PFSK-1 (cell line): Measurements from ENCODE around the gene STBD1.

Experiments used
- FOXP2 ChIP-seq: optimal IDR thresholded peaks from 2 replicates; pipeline ENCODE3; 2011; ENCODE audit warnings: borderline replicate concordance, control low read depth, inconsistent platforms; ENCODE audit not compliant: insufficient read depth; ENCODE audit errors: extremely low read length, extremely low read depth
- POLR2AphosphoS5 ChIP-seq: IDR thresholded peaks from 2 replicates; pipeline ENCODE4 v1.6.1; 2012; ENCODE audit warnings: low read depth, mild to moderate bottlenecking, control low read depth, low read length, moderate library complexity
- REST ChIP-seq, 2 experiments: IDR thresholded peaks; 2 replicates each; pipeline versions ENCODE4 v1.6.1 to v1.8.0; 2011 to 2012; ENCODE audit warnings: low read depth in 2 of 2, low read length in 2 of 2, control low read depth in 1 of 2, inconsistent platforms in 1 of 2, mild to moderate bottlenecking in 1 of 2, moderate library complexity in 1 of 2; ENCODE audit not compliant: insufficient read depth in 1 of 2
- SIN3A ChIP-seq: IDR thresholded peaks from 2 replicates; pipeline ENCODE4 v1.6.1; 2012; ENCODE audit warnings: mild to moderate bottlenecking, low read length, moderate library complexity, borderline replicate concordance; ENCODE audit not compliant: insufficient read depth
- TAF1 ChIP-seq: IDR thresholded peaks from 2 replicates; pipeline ENCODE4 v1.6.1; 2012; ENCODE audit warnings: low read length, control low read depth, borderline replicate concordance; ENCODE audit not compliant: insufficient read depth

Gene STBD1

GRCh38 chr4:76283900-76284299, 22.6 kb upstream of the STBD1 start:
- no peak for TF ChIP-seq SIN3A
- TF ChIP-seq POLR2AphosphoS5 = no peak
- no peak for TF ChIP-seq FOXP2
- TF ChIP-seq TAF1 = no peak
- no peak for TF ChIP-seq REST (IDR thresholded peaks at IDR 0.05; ENCODE audit: insufficient read depth in 1 of 2, low read depth in 2 of 2, low read length in 2 of 2)

- TF ChIP-seq SIN3A = no peak
Measured at GRCh38 chr4:76292730-76293129, 13.8 kb upstream of the STBD1 start.

GRCh38 chr4:76293772-76294171, 12.8 kb upstream of the STBD1 start:
- no peak for TF ChIP-seq TAF1
- TF ChIP-seq REST (IDR thresholded peaks at IDR 0.05; ENCODE audit: insufficient read depth in 1 of 2, low read depth in 2 of 2, low read length in 2 of 2) = no peak
- TF ChIP-seq SIN3A = no peak
- no peak for TF ChIP-seq FOXP2
- no peak for TF ChIP-seq POLR2AphosphoS5

GRCh38 chr4:76296286-76296820, 10.2 kb upstream of the STBD1 start:
- TF ChIP-seq REST (IDR thresholded peaks at IDR 0.05; ENCODE audit: insufficient read depth in 1 of 2, low read depth in 2 of 2, low read length in 2 of 2) (no peak), SIN3A (no peak), POLR2AphosphoS5 (no peak), FOXP2 (no peak), TAF1 (no peak)

GRCh38 chr4:76298227-76298626, 8.3 kb upstream of the STBD1 start:
- TF ChIP-seq REST (IDR thresholded peaks at IDR 0.05; ENCODE audit: insufficient read depth in 1 of 2, low read depth in 2 of 2, low read length in 2 of 2) = no peak
- no peak for TF ChIP-seq POLR2AphosphoS5
- TF ChIP-seq TAF1 = no peak
- TF ChIP-seq SIN3A = no peak
- TF ChIP-seq FOXP2 = no peak
